Measurements from ENCODE around the gene FYTTD1.

The FYTTD1 gene

DNA sequence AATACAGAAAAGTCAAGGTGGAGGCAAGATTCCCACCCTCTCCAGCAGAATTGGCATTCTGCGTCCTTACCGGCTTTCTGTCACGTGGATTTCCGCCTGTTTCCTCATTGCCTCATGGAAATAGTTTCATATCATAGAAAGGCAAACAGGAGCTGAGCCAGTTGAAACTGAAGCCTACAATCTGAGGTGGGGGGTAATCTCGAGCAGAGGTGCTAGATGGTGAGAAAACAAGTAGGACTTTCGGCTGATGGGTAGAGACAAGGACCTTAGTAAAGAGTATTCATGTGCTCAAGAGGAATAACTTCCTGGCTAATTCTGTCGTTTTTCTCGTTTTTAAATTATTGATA lies 81.3 kb downstream of the FYTTD1 start:
- no peak overlapping the region for H2AFZ ChIP-seq (ENCODE audit: low read length, unreplicated experiment)
- H3K27ac ChIP-seq (ENCODE audit: low read depth, low read length) = no peak overlapping the region
- no peaks in the 10 kb centered on the region for H3K27me3 ChIP-seq (ENCODE audit: insufficient read depth, low read length)
- peaks cover 35% of the 10 kb centered on the region for H3K36me3 ChIP-seq (ENCODE audit: insufficient read depth, low read length)
- no peaks in the 10 kb centered on the region for H3K4me1 ChIP-seq (ENCODE audit: control insufficient read depth, insufficient read depth, low read length, unreplicated experiment)
- H3K4me3 ChIP-seq (ENCODE audit: low read depth, low read length) = no peak overlapping the region
- H3K79me2 ChIP-seq (ENCODE audit: control insufficient read depth, insufficient read depth, low read length, unreplicated experiment) = peaks cover 3% of the 10 kb centered on the region

DNA sequence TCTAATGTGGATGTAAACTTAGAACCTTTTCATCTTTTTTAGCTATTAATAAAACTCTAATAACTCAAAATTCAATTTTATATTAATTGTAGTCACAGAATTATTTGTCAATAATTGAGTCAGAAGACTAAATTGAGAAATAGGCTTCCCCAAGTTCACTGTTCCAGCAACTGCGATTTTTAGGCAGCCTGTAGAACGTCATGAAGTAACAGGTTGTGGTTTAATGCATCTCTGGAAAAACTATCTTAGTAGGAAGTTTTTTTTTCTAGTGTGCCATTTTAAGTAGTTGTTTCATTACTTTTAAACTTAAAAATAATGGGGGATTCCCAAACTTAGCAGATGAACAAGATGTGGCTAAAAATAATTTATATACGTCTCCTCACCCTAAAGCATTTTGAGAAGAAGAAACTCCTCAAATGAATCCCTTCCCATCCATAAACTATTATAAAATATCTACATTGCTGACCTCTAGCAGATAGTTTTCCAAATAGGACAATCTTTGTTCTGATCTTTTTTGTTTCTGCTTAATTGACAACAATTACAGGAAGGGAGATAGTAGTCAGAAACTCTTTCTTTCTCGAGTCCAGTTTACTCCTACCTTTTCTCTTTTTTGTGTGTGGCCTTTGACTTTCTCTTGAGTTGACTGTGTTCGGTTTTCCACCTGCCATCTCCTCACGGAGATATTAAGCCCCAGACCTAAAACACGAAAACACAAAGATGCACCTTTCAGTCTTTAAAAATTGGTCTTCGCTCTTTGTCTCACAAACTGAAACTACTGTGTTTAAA lies 84.4 kb downstream of the FYTTD1 start:
- Histone ChIP-seq H3K79me2 (ENCODE audit: control insufficient read depth, insufficient read depth, low read length, unreplicated experiment) (no peaks in the 10 kb centered on the region), H3K36me3 (ENCODE audit: insufficient read depth, low read length) (peaks cover 37% of the 10 kb centered on the region), H3K27ac (ENCODE audit: low read depth, low read length) (no peak overlapping the region), H2AFZ (ENCODE audit: low read length, unreplicated experiment) (no peak overlapping the region), H3K4me1 (ENCODE audit: control insufficient read depth, insufficient read depth, low read length, unreplicated experiment) (no peaks in the 10 kb centered on the region), H3K27me3 (ENCODE audit: insufficient read depth, low read length) (no peaks in the 10 kb centered on the region), H3K4me3 (ENCODE audit: low read depth, low read length) (no peak overlapping the region)

DNA sequence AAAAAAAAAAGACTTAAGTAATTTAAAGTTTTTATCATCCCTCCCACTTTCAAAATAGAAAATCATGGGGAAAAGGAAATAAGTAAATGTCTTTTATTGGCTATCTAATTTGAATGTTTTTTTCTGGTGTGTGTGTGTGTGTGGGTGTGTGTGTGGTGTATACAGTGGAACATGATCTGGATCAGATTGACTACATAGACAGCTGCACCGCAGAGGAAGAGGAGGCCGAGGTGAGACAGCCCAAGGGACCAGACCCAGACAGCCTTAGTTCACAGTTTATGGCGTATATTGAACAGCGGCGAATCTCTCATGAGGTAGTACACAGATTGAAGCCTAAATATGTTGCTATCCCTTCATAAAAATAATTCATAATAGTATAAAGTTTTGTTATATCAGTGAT lies 85.8 kb downstream of the FYTTD1 start:
- H3K27me3 ChIP-seq (ENCODE audit: insufficient read depth, low read length) = no peaks in the 10 kb centered on the region

GRCh38 chr3:197836244-197836643 lies 86.6 kb downstream of the FYTTD1 start:
- Histone ChIP-seq H3K27me3 (ENCODE audit: insufficient read depth, low read length) (no peaks in the 10 kb centered on the region), H3K36me3 (ENCODE audit: insufficient read depth, low read length) (peaks cover 39% of the 10 kb centered on the region), H3K4me3 (ENCODE audit: low read depth, low read length) (no peak overlapping the region), H3K4me1 (ENCODE audit: control insufficient read depth, insufficient read depth, low read length, unreplicated experiment) (no peaks in the 10 kb centered on the region), H3K27ac (ENCODE audit: low read depth, low read length) (no peak overlapping the region), H3K79me2 (ENCODE audit: control insufficient read depth, insufficient read depth, low read length, unreplicated experiment) (no peaks in the 10 kb centered on the region), H2AFZ (ENCODE audit: low read length, unreplicated experiment) (no peak overlapping the region)

More for the DNA sequence above, 85.8 kb downstream of the FYTTD1 start:
- H3K4me3 ChIP-seq (ENCODE audit: low read depth, low read length) = no peak overlapping the region
- H3K36me3 ChIP-seq (ENCODE audit: insufficient read depth, low read length) = peaks cover 36% of the 10 kb centered on the region
- H2AFZ ChIP-seq (ENCODE audit: low read length, unreplicated experiment) = no peak overlapping the region
- no peaks in the 10 kb centered on the region for H3K79me2 ChIP-seq (ENCODE audit: control insufficient read depth, insufficient read depth, low read length, unreplicated experiment)
- H3K4me1 ChIP-seq (ENCODE audit: control insufficient read depth, insufficient read depth, low read length, unreplicated experiment) = no peaks in the 10 kb centered on the region
- H3K27ac ChIP-seq (ENCODE audit: low read depth, low read length) = no peak overlapping the region
